Measurements from ENCODE around the gene AZIN2. TPM values are rescaled to one million over a fixed set of nuclear protein-coding genes. Genes with fewer than 3 reads are reported as not detected.

The AZIN2 gene
- total RNA-seq, 4 donors from 2014 or later, result 2.5 to 6.1 (median 4.1) TPM

DNA sequence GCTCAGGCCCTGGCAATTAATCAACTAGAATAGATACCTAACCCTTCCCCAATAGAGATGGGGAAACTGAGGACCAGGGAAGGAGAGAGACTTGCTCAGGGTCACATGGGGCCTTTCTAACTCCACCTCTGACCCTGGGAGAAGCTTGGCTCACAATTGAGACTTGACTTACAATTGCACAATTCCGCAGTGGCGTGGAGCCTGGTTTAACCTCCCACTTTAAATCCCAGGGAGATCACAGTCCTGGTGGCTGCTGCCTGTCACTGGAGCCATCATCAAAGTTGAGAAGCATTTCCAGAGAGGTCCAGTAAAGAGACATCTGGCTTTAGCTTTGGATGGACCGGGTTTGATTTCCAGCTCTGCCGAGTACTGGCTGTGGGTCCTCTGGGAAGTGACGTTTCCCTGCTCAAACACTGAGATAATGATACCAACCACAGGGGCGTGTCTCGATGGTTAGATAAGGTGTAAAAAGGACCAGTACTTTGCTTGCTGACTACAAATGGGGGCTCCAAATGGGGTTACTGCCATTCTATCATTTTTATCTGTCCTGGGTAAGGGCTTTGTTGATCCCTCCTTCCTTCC lies 61.6 kb downstream of the AZIN2 start:
- intact Hi-C loops (cut with DNase I), result no loop called here
- TF ChIP-seq, protein P1, sequence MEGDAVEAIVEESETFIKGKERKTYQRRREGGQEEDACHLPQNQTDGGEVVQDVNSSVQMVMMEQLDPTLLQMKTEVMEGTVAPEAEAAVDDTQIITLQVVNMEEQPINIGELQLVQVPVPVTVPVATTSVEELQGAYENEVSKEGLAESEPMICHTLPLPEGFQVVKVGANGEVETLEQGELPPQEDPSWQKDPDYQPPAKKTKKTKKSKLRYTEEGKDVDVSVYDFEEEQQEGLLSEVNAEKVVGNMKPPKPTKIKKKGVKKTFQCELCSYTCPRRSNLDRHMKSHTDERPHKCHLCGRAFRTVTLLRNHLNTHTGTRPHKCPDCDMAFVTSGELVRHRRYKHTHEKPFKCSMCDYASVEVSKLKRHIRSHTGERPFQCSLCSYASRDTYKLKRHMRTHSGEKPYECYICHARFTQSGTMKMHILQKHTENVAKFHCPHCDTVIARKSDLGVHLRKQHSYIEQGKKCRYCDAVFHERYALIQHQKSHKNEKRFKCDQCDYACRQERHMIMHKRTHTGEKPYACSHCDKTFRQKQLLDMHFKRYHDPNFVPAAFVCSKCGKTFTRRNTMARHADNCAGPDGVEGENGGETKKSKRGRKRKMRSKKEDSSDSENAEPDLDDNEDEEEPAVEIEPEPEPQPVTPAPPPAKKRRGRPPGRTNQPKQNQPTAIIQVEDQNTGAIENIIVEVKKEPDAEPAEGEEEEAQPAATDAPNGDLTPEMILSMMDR (IDR thresholded peaks at IDR 0.05), result no peak
- TF ChIP-seq POLR2AphosphoS5 (IDR thresholded peaks at IDR 0.05) (no peak), POLR2A (IDR thresholded peaks at IDR 0.05; ENCODE audit: low read depth) (no peak), EP300 (IDR thresholded peaks at IDR 0.05) (no peak)
- DNase-seq (ENCODE audit: extremely low spot score), result no peak
- Histone ChIP-seq H3K4me3 (no peak overlapping the region), H3K36me3 (peaks cover 12 to 30% (median 26%) of the 10 kb centered on the region in 4 donors), H3K27me3 (no peaks in the 10 kb centered on the region), H3K27ac (replicated peaks in 1 of 4) (peak overlapping the region in 1 of 4 donors; percentile 25), H3K9me3 (no peaks in the 10 kb centered on the region), H3K4me1 (peaks cover 0 to 25% (median 23%) of the 10 kb centered on the region in 4 donors)
- 84% methylated on average over 7 of the region's 7 CpGs for WGBS

DNA sequence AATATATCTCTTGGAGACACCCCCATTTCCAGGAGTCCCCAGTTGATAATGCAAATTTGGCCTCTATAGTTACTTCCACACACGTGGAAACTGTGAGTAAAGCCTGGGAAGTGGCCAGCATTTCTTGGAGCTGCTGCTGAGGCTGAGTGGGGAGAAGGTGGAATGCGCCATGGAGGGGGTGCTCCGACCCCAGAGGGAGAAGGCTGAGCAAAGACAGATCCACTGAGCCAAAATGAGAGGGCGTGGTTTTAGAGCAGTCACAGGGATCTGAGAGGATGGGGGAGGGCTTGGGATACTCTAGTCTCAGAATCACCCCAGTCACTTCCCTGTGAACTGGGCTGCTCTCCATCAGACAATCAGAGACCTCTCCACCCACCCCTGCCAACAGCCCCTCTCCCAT lies 62.2 kb downstream of the AZIN2 start:
- Histone ChIP-seq H3K36me3 (peaks cover 13 to 32% (median 29%) of the 10 kb centered on the region in 4 donors), H3K9me3 (no peaks in the 10 kb centered on the region), H3K4me3 (no peak overlapping the region), H3K27ac (replicated peaks in 1 of 4) (peak overlapping the region in 1 of 4 donors; percentile 25), H3K4me1 (peaks cover 0 to 25% (median 23%) of the 10 kb centered on the region in 4 donors), H3K27me3 (no peaks in the 10 kb centered on the region)
- WGBS, result 36% methylated on average over 4 of the region's 4 CpGs
- no peak for TF ChIP-seq EP300 (IDR thresholded peaks at IDR 0.05)
- no peak for TF ChIP-seq POLR2A (IDR thresholded peaks at IDR 0.05; ENCODE audit: low read depth)
- no peak for TF ChIP-seq POLR2AphosphoS5 (IDR thresholded peaks at IDR 0.05)
- TF ChIP-seq, protein P1 (IDR thresholded peaks at IDR 0.05), result no peak
- no peak for DNase-seq (ENCODE audit: extremely low spot score)
- intact Hi-C loops (cut with DNase I), result no loop called here

DNA sequence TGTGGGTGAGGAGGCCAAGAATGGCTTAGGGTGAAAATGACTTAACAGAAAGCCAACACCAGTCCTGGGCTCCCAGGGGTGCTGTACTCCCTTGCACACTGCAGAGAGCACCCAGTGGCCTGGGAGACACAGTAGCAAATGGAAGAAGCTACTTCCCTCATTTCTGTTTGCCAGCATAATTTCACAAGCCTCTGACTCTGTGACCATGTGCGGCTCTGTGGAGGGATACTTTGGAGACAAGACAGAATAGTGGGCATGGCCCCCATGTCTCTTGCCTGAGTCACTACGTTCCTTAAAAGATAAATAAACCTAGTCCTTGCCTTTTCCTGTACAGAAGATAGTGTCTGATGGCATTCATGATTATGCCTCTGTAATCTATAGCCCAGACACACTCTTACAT lies 62.7 kb downstream of the AZIN2 start:
- Histone ChIP-seq H3K27me3 (no peaks in the 10 kb centered on the region), H3K27ac (replicated peaks in 1 of 4) (no peak overlapping the region), H3K9me3 (no peaks in the 10 kb centered on the region), H3K36me3 (peaks cover 13 to 32% (median 29%) of the 10 kb centered on the region in 4 donors), H3K4me1 (peaks cover 0 to 25% (median 23%) of the 10 kb centered on the region in 4 donors), H3K4me3 (no peak overlapping the region)
- WGBS, result 40% methylated on average over 2 of the region's 2 CpGs
- intact Hi-C loops (cut with DNase I), result no loop called here
- TF ChIP-seq POLR2AphosphoS5 (IDR thresholded peaks at IDR 0.05) (no peak), POLR2A (IDR thresholded peaks at IDR 0.05; ENCODE audit: low read depth) (no peak), EP300 (IDR thresholded peaks at IDR 0.05) (no peak)
- TF ChIP-seq, protein P1 (IDR thresholded peaks at IDR 0.05), result no peak
- no peak for DNase-seq (ENCODE audit: extremely low spot score)

DNA sequence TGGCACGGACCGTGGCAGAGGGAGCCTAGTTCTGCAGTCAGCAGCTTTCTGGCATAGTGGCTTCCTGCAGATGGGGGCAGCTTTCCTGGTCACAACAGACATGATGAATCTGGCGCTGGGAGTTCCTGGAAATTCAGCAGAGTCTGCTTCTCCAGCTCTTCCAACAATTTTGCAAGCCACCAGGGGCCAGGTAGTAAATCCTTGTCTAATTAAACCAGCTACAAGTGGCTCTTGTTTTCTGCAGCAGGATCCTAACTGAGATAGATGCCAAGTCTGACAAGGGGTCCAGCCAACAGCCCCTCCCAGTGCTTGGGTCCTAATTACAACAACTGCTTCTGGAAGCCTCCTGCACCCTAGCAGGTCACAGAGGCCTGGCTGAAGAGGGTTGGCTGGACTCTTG lies 65.0 kb downstream of the AZIN2 start:
- Histone ChIP-seq H3K27ac (replicated peaks in 1 of 4) (no peak overlapping the region), H3K4me3 (no peak overlapping the region), H3K27me3 (no peaks in the 10 kb centered on the region), H3K4me1 (peaks cover under 1 to 26% (median 23%) of the 10 kb centered on the region in 4 donors), H3K9me3 (no peaks in the 10 kb centered on the region), H3K36me3 (peaks cover 13 to 36% (median 29%) of the 10 kb centered on the region in 4 donors)
- DNase-seq (ENCODE audit: extremely low spot score), result no peak
- intact Hi-C loops (cut with DNase I), result no loop called here
- TF ChIP-seq, protein P1 (IDR thresholded peaks at IDR 0.05), result no peak
- WGBS, result 90% methylated on average over 2 of the region's 3 CpGs

Data from esophagus muscularis mucosa (tissue), 4 donors.